GM13976 (cell line): ENCODE results near the gene PSMG4.

ENCODE experiments used
- DNase-seq: peaks from one replicate; pipeline ENCODE4 v3.0.0; 2012; ENCODE audit warnings: low spot score
- CTCF ChIP-seq: IDR thresholded peaks from 2 replicates; pipeline ENCODE4 v1.5.1; 2012; ENCODE audit warnings: borderline replicate concordance, mild to moderate bottlenecking; ENCODE audit not compliant: insufficient read depth; ENCODE audit errors: extremely low read depth, missing control alignments, control extremely low read depth
- in situ Hi-C: fragments of 300-500 bp; cut with MboI; formaldehyde crosslinking; loops from one replicate; pipeline ENCODE4 v1.12.0; 2022; ENCODE audit warnings: low sequenced_read_pairs, mixed read lengths, inconsistent platforms; ENCODE audit not compliant: unreplicated experiment

PSMG4 gene

GRCh38 chr6:3268680-3269079 lies 9.9 kb downstream of the PSMG4 start:
- in situ Hi-C loops = no loop called here
- TF ChIP-seq CTCF = no peak
- DNase-seq = no peak

- TF ChIP-seq CTCF = no peak
- no peak for DNase-seq
- in situ Hi-C loops = no loop called here
These were observed 10.7 kb downstream of the PSMG4 start for GRCh38 chr6:3269281-3269975.

GRCh38 chr6:3270258-3270657 lies 11.5 kb downstream of the PSMG4 start:
- in situ Hi-C loops = no loop called here
- no peak for DNase-seq
- TF ChIP-seq CTCF = no peak

GRCh38 chr6:3271756-3272155 lies 13.0 kb downstream of the PSMG4 start:
- no peak for TF ChIP-seq CTCF
- in situ Hi-C loops = no loop called here
- no peak for DNase-seq

- in situ Hi-C loops = no loop called here
- TF ChIP-seq CTCF = no peak
- no peak for DNase-seq
These were observed 14.3 kb downstream of the PSMG4 start for GRCh38 chr6:3272911-3273547.

- DNase-seq = no peak
- TF ChIP-seq CTCF = no peak
- in situ Hi-C loops = no loop called here
These were observed 15.2 kb downstream of the PSMG4 start for GRCh38 chr6:3273707-3274521.
